ENCODE results near the gene GATAD2A. TPM values are rescaled to one million over a fixed set of nuclear protein-coding genes. Genes with fewer than 3 reads are reported as not detected.
A peak's percentile ranks its signal among the peaks of the same experiment; 100 is the strongest.

The GATAD2A gene
- total and polyA plus RNA-seq, 2 of the 13 experiments (the other 11 are each of a cell fraction or from before 2014, with no cell fraction given), result 16.8 to 28.6 TPM

DNA sequence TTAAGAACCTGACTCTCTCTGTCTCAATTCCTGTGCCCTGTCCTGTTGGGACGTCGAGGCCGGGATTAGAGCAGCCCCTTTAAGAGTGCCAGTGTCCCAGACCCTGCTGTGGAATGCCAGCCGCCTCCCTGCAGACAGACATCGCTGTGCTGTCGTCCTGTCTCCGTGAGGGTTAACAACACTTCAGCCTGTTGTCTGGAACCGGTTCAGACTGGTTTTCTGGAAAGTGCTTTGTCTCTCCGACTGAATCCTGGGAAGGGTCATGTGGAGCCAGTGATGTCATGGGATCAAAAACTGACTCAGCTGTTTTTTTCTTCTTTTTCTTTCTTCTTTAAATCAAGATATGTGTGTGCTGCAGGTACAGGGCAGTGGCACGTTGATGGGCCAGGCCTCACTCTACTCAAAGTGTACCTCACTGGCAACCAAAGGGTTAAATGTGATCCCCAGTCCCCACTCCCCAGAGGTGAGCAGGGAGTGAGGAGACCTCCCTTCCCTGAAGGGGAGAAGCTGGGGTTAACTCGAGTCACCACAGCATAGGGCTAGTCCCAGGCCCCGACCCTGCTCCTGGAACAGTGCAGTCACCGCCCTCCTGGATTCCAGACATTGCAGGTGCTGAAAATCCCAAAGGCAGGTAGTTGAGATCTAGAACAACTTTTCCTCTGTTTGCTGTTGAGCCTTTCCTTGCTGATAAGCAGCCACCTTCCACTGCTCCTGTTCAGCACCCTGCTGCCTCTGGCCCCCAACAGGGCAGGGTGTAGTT, 59.0 kb downstream of the GATAD2A start:
- peak; percentile 62 for TF ChIP-seq MAFF (IDR thresholded peaks at IDR 0.05; ENCODE audit: low read depth, low read length)
- peak; percentile 62 to 80 for TF ChIP-seq MAFK (conservative IDR thresholded peaks at IDR 0.05 in 1 of 2, IDR thresholded peaks at IDR 0.05 in 1 of 2; ENCODE audit: low read length in 2 of 2)
- no peak for TF ChIP-seq ZFP82 (CRISPR knock-in tag; IDR thresholded peaks at IDR 0.05; ENCODE audit: borderline replicate concordance)
- TF ChIP-seq ZNF652 (CRISPR knock-in tag; IDR thresholded peaks at IDR 0.05; ENCODE audit: borderline replicate concordance, low read depth), result peak; percentile 81
- TF ChIP-seq, protein P1, sequence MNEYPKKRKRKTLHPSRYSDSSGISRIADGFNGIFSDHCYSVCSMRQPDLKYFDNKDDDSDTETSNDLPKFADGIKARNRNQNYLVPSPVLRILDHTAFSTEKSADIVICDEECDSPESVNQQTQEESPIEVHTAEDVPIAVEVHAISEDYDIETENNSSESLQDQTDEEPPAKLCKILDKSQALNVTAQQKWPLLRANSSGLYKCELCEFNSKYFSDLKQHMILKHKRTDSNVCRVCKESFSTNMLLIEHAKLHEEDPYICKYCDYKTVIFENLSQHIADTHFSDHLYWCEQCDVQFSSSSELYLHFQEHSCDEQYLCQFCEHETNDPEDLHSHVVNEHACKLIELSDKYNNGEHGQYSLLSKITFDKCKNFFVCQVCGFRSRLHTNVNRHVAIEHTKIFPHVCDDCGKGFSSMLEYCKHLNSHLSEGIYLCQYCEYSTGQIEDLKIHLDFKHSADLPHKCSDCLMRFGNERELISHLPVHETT (CRISPR knock-in tag; conservative IDR thresholded peaks at IDR 0.05), result no peak
- peaks cover 51% of the 10 kb centered on the region for H3K79me2 ChIP-seq (ENCODE audit: insufficient read depth, low read length)
- no peak overlapping the region for H3K4me3 ChIP-seq (replicated peaks in 1 of 3; ENCODE audit: insufficient read depth in 1 of 3, low read depth in 2 of 3, low read length in 3 of 3)
- peaks cover 30% of the 10 kb centered on the region for H3K4me1 ChIP-seq (ENCODE audit: insufficient read depth, low read length)
- no peak overlapping the region for H2AFZ ChIP-seq (ENCODE audit: low read length)
- CTCF ChIA-PET (ENCODE audit: low intra/inter-chr PET ratio, low total read pairs), result no interaction called here
- peaks cover 15% of the 10 kb centered on the region for H3K9me3 ChIP-seq (ENCODE audit: low read length)
- no peak overlapping the region for H3K4me2 ChIP-seq (ENCODE audit: low read depth, low read length)
- peaks cover 27 to 43% of the 10 kb centered on the region in 2 experiments for H3K36me3 ChIP-seq (replicated peaks in 1 of 2; ENCODE audit: control insufficient read depth in 1 of 2, insufficient read depth in 2 of 2, low read length in 2 of 2)
- ATAC-seq, result no peak
- H3K27ac ChIP-seq (ENCODE audit: extremely low read length, insufficient read depth, low read length), result no peak overlapping the region
- no TSS peak for BruUV-seq (replicated peaks)
- FAIRE-seq, result no peak
- H4K20me1 ChIP-seq (ENCODE audit: insufficient read depth, low read length), result peaks cover 39% of the 10 kb centered on the region; the same call in 1 of the 2 replicates
- H3K9ac ChIP-seq (ENCODE audit: insufficient read depth, low read depth, low read length), result no peak overlapping the region
- POLR2A ChIA-PET, result no interaction called here
- H3K27me3 ChIP-seq (ENCODE audit: control insufficient read depth in 1 of 2, insufficient read depth in 2 of 2, low read length in 2 of 2), result no peaks in the 10 kb centered on the region
- in situ Hi-C loops (cut with HindIII; ENCODE audit: extremely low pct_ligation_motif_present, low pct_unique_long_range_greater_than_20kb), result no loop called here
- intact Hi-C loops (cut with micrococcal nuclease; ENCODE audit: unreplicated experiment), result no loop called here
- 85% methylated on average over 10 of the region's 13 CpGs for WGBS (ENCODE audit: low lambda C conversion rate)
- no peak for DNase-seq (ENCODE audit: low spot score)

DNA sequence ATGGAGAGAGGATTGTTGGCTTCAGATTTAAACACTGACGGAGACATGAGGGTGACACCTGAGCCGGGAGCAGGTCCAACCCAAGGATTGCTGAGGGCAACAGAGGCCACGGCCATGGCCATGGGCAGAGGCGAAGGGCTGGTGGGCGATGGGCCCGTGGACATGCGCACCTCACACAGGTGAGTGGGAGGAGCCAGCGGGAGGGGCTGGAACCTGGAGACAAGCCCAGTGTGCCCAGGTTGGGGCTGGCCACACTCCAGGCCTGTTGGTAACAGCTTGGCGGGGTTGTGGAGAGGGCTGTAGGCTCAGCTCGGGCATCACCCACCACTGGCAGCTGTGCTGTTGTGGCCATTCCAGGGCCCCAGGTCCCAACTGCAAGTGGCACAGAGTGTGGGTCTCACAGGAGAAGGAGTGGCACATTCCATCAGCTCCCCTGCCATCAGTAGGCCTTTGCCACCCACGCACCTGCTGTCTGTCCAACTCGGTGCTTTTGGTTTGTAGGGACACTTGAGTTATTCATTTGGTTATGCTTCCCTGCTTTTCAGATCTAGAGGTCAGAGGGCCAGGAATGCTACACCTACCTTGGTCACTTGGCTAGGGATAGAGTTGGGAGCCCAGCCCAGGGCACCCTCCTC, 60.1 kb downstream of the GATAD2A start:
- ChIA-PET POLR2A (no interaction called here), CTCF (ENCODE audit: low intra/inter-chr PET ratio, low total read pairs) (no interaction called here)
- H3K9me3 ChIP-seq (ENCODE audit: low read length), result peaks cover 15% of the 10 kb centered on the region
- H3K4me2 ChIP-seq (ENCODE audit: low read depth, low read length), result no peak overlapping the region
- H3K27me3 ChIP-seq (ENCODE audit: control insufficient read depth in 1 of 2, insufficient read depth in 2 of 2, low read length in 2 of 2), result no peaks in the 10 kb centered on the region
- H3K79me2 ChIP-seq (ENCODE audit: insufficient read depth, low read length), result peaks cover 44% of the 10 kb centered on the region
- peaks cover 30% of the 10 kb centered on the region for H3K4me1 ChIP-seq (ENCODE audit: insufficient read depth, low read length)
- peaks cover 27 to 47% of the 10 kb centered on the region in 2 experiments for H3K36me3 ChIP-seq (replicated peaks in 1 of 2; ENCODE audit: control insufficient read depth in 1 of 2, insufficient read depth in 2 of 2, low read length in 2 of 2)
- 100% methylated on average over 8 of the region's 12 CpGs for WGBS (ENCODE audit: low lambda C conversion rate)
- BruUV-seq (replicated peaks), result no TSS peak
- in situ Hi-C loops (cut with HindIII; ENCODE audit: extremely low pct_ligation_motif_present, low pct_unique_long_range_greater_than_20kb), result no loop called here
- no peak overlapping the region for H3K9ac ChIP-seq (ENCODE audit: insufficient read depth, low read depth, low read length)
- FAIRE-seq (no peak), DNase-seq (ENCODE audit: low spot score) (no peak), ATAC-seq (no peak)
- intact Hi-C loops (cut with micrococcal nuclease; ENCODE audit: unreplicated experiment), result no loop called here
- H3K4me3 ChIP-seq (replicated peaks in 1 of 3; ENCODE audit: insufficient read depth in 1 of 3, low read depth in 2 of 3, low read length in 3 of 3), result no peak overlapping the region
- peaks cover 35% of the 10 kb centered on the region; the same call in 1 of the 2 replicates for H4K20me1 ChIP-seq (ENCODE audit: insufficient read depth, low read length)
- no peak overlapping the region for H2AFZ ChIP-seq (ENCODE audit: low read length)
- peak; percentile 61 for TF ChIP-seq AGO2 (optimal IDR thresholded peaks at IDR 0.05; ENCODE audit: low read depth, low read length)
- TF ChIP-seq, protein P2, sequence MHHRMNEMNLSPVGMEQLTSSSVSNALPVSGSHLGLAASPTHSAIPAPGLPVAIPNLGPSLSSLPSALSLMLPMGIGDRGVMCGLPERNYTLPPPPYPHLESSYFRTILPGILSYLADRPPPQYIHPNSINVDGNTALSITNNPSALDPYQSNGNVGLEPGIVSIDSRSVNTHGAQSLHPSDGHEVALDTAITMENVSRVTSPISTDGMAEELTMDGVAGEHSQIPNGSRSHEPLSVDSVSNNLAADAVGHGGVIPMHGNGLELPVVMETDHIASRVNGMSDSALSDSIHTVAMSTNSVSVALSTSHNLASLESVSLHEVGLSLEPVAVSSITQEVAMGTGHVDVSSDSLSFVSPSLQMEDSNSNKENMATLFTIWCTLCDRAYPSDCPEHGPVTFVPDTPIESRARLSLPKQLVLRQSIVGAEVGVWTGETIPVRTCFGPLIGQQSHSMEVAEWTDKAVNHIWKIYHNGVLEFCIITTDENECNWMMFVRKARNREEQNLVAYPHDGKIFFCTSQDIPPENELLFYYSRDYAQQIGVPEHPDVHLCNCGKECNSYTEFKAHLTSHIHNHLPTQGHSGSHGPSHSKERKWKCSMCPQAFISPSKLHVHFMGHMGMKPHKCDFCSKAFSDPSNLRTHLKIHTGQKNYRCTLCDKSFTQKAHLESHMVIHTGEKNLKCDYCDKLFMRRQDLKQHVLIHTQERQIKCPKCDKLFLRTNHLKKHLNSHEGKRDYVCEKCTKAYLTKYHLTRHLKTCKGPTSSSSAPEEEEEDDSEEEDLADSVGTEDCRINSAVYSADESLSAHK (CRISPR knock-in tag; IDR thresholded peaks at IDR 0.05; ENCODE audit: borderline replicate concordance), result no peak
- H3K27ac ChIP-seq (ENCODE audit: extremely low read length, insufficient read depth, low read length), result no peak overlapping the region
